MG63 (cell line): ENCODE measurements around the gene NEAT1. TPM values are rescaled to one million over a fixed set of nuclear protein-coding genes. Genes with fewer than 3 reads are reported as not detected.
A peak's percentile ranks its signal among the peaks of the same experiment; 100 is the strongest.
"Not testable (repeated sequence)": the region's sequence is repeated elsewhere in the genome, so short reads cannot be mapped to it uniquely, and the experiment has no call there.

Experiments used
- DNase-seq: peaks from one replicate; pipeline ENCODE4 v3.0.0-alpha.2; 2020
- H3K27me3 ChIP-seq: fragments of 250-450 bp; sonication (Bioruptor Pico); 2 replicates; pipeline ENCODE4 v1.5.1; 2020; ENCODE audit warnings: mild to moderate bottlenecking, moderate library complexity
- H3K36me3 ChIP-seq: fragments of 250-450 bp; sonication (Bioruptor Pico); 2 replicates; pipeline ENCODE4 v1.5.1; 2020; ENCODE audit warnings: mild to moderate bottlenecking, moderate library complexity
- H3K4me3 ChIP-seq: fragments of 250-450 bp; sonication (Bioruptor Pico); 2 replicates; pipeline ENCODE4 v1.5.1; 2020; ENCODE audit warnings: mild to moderate bottlenecking, moderate library complexity
- H3K9me3 ChIP-seq: fragments of 250-450 bp; sonication (Bioruptor Pico); 2 replicates; pipeline ENCODE4 v1.5.1; 2020; ENCODE audit warnings: mild to moderate bottlenecking, moderate library complexity
- total RNA-seq: library from RNA; depleted of rRNA; stranded (reverse); fragments of >200 nt; shearing (Covaris generic); gene quantifications from 2 replicates; pipeline ENCODE4 v1.2.3, GENCODE V29; 2014; ENCODE audit warnings: low replicate concordance

NEAT1 gene
- total RNA-seq, 1 experiment from 2014 or later: 4.8 TPM

DNA sequence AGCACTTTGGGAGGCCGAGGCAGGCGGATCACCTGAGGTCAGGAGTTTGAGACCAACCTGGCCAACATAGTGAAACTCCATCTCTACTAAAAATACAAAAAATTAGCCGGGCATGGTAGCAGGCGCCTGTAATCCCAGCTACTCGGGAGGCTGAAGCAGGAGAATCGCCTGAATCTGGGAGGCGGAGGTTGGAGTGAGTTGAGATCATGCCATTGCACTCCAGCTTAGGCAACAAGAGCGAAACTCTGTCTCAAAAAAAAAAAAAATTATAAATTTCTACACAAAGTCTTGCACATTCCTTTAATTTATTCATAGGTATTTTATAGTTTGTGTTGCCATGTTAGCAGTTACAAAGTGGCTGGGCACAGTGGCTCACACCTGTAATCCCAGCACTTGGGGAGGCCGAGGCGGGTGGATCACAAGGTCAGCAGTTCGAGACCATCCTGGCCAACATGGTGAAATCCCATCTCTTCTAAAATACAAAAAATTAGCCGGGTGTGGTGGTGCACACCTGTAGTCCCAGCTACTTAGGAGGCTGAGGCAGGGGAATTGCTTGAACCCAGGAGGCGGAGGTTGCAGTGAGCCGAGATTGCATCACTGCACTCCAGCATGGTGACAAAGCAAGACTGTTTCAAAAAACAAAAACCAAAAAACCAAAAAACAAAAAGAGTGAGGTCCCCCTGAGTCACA, 50.1 kb downstream of the NEAT1 start:
- H3K36me3 ChIP-seq, H3K9me3 ChIP-seq, H3K27me3 ChIP-seq, H3K4me3 ChIP-seq, DNase-seq: not testable (repeated sequence)

DNA sequence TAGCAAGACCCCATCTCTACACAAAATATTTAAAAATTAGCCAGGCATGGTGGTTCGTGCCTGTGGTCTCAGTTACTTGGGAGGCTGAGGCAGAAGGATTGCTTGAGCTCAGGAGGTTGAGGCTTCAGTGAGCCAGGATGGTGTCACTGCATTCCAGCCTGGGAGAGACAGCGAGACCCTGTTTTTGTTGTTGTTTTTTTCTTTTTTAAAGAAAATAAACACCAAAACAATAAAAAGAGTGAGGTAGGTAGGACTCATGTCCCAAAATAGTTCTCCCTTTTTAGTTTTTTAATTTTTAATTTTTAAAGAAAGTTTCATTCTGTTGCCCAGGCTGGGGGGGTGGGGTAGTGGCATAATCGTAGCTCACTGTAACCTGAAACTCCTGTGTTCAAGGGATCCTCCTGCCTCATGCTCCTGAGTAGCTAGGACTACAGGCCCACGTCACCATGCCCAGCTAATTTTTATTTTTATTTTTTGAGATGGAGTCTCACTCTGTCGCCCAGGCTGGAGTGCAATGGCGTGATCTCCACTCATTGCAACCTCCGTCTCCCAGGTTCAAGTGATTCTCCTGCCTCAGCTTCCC, 50.8 kb downstream of the NEAT1 start:
- DNase-seq: no peak
- no peaks in the 10 kb centered on the region for H3K27me3 ChIP-seq
- no peak overlapping the region for H3K4me3 ChIP-seq
- no peaks in the 10 kb centered on the region for H3K9me3 ChIP-seq
- peaks cover 3% of the 10 kb centered on the region; the same call in 1 of the 2 replicates for H3K36me3 ChIP-seq

GRCh38 chr11:65474864-65475263, 52.3 kb downstream of the NEAT1 start:
- H3K4me3 ChIP-seq: no peak overlapping the region
- H3K27me3 ChIP-seq: no peaks in the 10 kb centered on the region
- DNase-seq: no peak
- peaks cover 3% of the 10 kb centered on the region; the same call in 1 of the 2 replicates for H3K36me3 ChIP-seq
- H3K9me3 ChIP-seq: no peaks in the 10 kb centered on the region

DNA sequence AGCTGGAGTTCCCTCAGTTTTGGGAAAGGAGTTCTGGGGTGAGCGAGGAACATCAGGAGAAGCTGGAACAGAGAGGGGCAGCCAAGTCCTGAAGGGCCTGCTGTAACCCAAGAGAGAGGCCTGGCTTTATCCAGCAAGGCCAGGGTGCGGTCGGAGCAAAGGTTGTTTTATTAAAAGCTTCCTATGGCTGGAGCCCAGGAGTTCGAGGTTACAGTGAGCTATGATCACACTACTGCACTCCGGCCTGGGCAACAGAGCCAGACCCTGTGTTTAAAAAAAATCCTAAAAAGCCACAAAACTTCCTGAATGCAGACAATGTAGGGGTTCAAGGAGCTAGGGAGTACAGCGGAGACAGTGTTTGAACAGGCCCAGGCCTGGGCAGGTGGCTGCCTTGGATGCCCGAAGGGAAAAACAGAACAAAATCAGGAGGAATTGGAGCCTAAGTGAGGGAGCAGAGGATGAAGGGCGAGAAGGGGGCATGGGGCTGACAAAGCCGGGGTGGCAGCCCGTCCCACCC, 54.1 kb downstream of the NEAT1 start:
- no peak for DNase-seq
- H3K36me3 ChIP-seq: peaks cover 3% of the 10 kb centered on the region; the same call in 1 of the 2 replicates
- H3K9me3 ChIP-seq: no peaks in the 10 kb centered on the region
- H3K27me3 ChIP-seq: no peaks in the 10 kb centered on the region
- peak overlapping the region; percentile 72 for H3K4me3 ChIP-seq

- Histone ChIP-seq H3K9me3 (no peaks in the 10 kb centered on the region), H3K27me3 (no peaks in the 10 kb centered on the region), H3K4me3 (peak overlapping the region; percentile 72), H3K36me3 (peaks cover 3% of the 10 kb centered on the region; the same call in 1 of the 2 replicates)
- peak; percentile 98 for DNase-seq
Measured at GRCh38 chr11:65477149-65477965, 54.8 kb downstream of the NEAT1 start.

GRCh38 chr11:65478388-65479183, 56.0 kb downstream of the NEAT1 start:
- no peaks in the 10 kb centered on the region for H3K9me3 ChIP-seq
- no peaks in the 10 kb centered on the region for H3K27me3 ChIP-seq
- H3K4me3 ChIP-seq: no peak overlapping the region
- DNase-seq: no peak
- peaks cover 3% of the 10 kb centered on the region; the same call in 1 of the 2 replicates for H3K36me3 ChIP-seq

DNA sequence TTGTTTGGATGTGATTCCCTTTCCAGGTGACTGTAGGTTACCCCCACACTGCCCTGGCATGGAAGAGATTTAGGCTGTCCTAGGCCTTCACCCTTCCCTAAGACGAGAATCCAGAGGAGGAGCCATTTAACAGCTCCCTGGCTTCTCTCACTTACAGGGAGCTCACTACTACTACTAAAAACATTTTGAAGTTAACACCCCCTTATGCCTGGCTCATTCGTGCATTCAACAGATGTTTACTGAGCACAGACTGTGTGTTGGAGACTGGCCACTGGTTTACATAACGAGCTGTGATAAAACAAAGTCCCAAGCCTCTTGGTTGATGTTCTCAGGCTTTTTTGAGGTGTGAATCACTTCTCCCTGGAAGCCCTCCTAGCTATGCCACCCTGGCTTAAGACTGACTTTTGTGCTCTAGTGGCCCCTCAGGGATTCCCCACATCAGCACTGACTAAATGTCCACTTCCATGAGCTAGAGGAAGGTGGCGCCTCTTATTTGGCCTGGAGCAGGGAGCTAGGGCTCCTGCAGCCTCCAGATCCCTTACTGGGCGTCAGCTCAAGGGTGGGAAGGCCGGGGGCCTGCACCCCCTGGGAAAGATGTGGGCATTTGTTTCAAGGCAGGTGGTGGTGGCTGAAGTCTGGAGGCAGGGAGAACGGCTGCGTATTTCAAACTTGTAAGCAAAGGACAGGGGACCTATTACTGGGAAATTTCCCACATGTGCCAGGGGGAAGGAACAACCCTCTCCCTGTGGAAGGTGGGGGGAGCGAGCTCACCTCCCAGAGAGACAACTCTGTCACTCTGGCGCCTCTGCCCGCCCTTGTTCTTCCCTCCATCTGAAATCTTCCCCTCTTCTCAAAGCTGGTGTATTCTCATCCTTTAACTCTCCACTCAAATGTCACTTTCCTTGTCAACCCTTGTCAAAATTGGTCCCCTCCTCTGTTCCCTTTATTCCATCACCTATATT, 56.9 kb downstream of the NEAT1 start:
- DNase-seq: peak; percentile 88
- no peaks in the 10 kb centered on the region for H3K9me3 ChIP-seq
- no peaks in the 10 kb centered on the region for H3K27me3 ChIP-seq
- peaks cover 3% of the 10 kb centered on the region; the same call in 1 of the 2 replicates for H3K36me3 ChIP-seq
- no peak overlapping the region for H3K4me3 ChIP-seq

DNA sequence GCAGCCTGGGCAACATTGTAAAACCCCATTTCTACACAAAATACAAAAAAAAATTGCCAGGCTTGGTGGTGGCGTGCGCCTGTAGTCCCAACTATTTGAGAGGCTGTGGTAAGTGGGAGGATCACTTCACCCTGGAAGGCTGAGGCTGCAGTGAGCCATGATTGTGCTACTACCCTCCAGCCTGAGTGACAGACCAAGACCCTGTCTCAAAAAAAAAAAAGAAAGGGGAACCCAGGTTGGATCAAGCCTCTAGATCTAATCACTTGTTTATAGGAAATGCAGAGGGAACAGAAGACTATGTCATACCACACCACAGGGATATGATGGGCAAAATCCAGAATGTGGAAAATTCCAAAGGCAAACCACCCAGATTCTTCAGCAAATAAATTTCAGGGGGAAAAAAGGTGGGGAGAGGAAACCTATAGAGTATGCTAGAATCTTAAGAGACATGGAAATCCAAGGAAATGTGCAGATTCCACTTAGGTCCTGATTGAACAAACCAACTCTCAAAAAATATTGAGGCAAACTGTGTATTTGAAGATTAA, 59.8 kb downstream of the NEAT1 start:
- DNase-seq: no peak
- no peaks in the 10 kb centered on the region for H3K27me3 ChIP-seq
- no peaks in the 10 kb centered on the region for H3K9me3 ChIP-seq
- no peak overlapping the region for H3K4me3 ChIP-seq
- no peaks in the 10 kb centered on the region for H3K36me3 ChIP-seq

- H3K4me3 ChIP-seq: no peak overlapping the region
- no peak for DNase-seq
Measured at GRCh38 chr11:65485920-65486219, 63.3 kb downstream of the NEAT1 start.

DNA sequence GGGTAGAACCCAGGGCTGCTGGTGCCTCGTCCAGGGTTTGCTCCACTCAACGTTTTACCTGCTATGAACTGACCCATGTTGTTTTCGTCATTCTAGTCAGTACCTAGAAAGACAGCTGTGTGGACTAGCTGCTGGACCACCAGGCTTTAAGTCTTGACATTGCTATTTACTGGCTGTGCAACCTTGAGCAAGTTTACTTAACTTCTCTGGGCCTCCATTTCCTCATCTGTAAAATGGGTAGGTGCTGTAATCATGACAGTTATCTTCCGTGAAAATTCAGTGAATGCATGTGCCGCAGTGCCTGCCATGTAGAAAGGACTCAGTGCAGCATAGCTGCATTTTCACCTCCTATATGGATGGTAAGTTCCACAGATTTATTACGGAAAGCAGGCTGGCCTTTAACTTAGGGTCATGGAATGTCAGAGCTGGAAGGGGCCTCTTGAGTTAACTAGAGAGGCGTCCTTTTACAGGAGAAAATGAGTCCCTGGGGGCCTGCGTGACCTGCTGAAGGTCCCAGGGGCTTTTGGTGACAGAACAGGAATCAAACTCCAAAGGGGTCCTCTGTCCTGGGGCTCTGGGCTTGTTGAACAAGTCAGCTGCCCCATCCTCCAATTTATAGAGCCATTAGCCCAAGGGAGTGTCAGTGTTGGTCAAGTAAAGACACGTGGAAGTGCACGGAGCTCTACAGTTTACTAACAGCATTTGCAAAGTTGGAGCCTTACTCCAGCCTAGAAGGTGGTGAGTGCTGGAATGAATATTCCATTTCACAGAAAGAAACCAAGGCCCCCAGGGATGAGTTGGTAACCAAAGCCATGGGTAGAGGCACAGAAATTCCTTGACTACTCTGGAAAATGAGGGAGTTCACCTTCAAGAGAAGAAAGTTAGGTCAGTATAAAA, 64.2 kb downstream of the NEAT1 start:
- H3K27me3 ChIP-seq: no peaks in the 10 kb centered on the region
- no peak overlapping the region for H3K4me3 ChIP-seq
- DNase-seq: no peak
- H3K9me3 ChIP-seq: no peaks in the 10 kb centered on the region
- no peaks in the 10 kb centered on the region for H3K36me3 ChIP-seq

More at GRCh38 chr11:65485920-65486219, 63.3 kb downstream of the NEAT1 start:
- H3K27me3 ChIP-seq: no peaks in the 10 kb centered on the region
- H3K9me3 ChIP-seq: no peaks in the 10 kb centered on the region
- H3K36me3 ChIP-seq: no peaks in the 10 kb centered on the region

DNA sequence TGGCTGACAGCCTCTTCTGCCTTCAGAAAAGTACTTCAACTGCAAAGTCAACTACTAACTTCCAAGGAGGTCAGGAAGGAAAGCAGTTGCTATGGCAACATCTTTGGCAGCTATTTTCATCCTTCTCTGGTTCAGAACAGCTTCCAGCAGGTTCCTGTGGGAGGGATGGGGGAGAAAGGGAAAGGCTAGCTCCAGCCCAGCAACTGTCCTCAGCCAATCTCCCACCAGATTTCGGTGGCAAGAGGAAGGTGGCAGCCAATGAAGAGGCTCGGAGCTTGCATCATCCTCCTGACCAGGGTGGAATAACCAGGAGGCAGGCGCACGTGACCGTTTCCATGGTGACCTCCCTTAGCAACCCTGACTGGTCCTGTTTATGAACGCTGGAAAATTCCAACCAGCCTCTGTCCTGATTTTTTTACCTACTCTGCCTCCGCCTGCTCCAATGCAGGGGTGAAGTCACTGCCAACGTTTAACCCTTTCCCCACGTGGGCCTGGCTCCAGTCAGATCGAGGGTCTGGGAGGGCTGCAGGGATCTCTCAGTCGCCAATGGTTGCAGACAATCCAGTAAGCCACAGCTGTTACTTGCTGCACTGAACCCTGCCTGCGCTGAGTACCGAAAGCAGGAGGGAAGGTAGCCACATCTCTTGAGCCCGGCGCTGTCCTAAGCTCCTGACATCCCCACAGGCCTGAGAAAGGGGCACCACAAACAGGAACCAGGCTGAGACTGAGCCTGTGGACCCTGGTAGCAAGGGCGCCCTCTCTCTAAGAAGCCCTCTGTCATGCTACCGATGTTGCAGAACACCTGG, 65.1 kb downstream of the NEAT1 start:
- DNase-seq: peak; percentile 99
- Histone ChIP-seq H3K9me3 (no peaks in the 10 kb centered on the region), H3K27me3 (no peaks in the 10 kb centered on the region), H3K36me3 (no peaks in the 10 kb centered on the region), H3K4me3 (no peak overlapping the region)

- Histone ChIP-seq H3K27me3 (no peaks in the 10 kb centered on the region), H3K9me3 (no peaks in the 10 kb centered on the region), H3K4me3 (no peak overlapping the region), H3K36me3 (no peaks in the 10 kb centered on the region)
- no peak for DNase-seq
Measured at GRCh38 chr11:65488273-65489034, 65.9 kb downstream of the NEAT1 start.

GRCh38 chr11:65489035-65489705, 66.6 kb downstream of the NEAT1 start:
- no peaks in the 10 kb centered on the region for H3K27me3 ChIP-seq
- no peaks in the 10 kb centered on the region for H3K36me3 ChIP-seq
- no peak overlapping the region for H3K4me3 ChIP-seq
- no peaks in the 10 kb centered on the region for H3K9me3 ChIP-seq
- no peak for DNase-seq
